Hypothalamus (tissue), 51 donors: ENCODE results near the gene METAP1D.
A peak's percentile ranks its signal among the peaks of the same experiment; 100 is the strongest.

Experiments used
- DNase-seq, 51 donors: peaks; one replicate each; lab custom pipeline; 2025; lab: John Stamatoyannopoulos, UW

The METAP1D gene

GRCh38 chr2:172079416-172079815 lies 79.7 kb downstream of the METAP1D start:
- DNase-seq, result no peak

- DNase-seq, result no peak
These were observed 80.3 kb downstream of the METAP1D start for GRCh38 chr2:172079838-172080640.

- no peak for DNase-seq
These were observed 81.0 kb downstream of the METAP1D start for GRCh38 chr2:172080641-172081220.

- DNase-seq, result no peak
These were observed 81.7 kb downstream of the METAP1D start for GRCh38 chr2:172081221-172082022.

- no peak for DNase-seq
These were observed 82.6 kb downstream of the METAP1D start for GRCh38 chr2:172082105-172082943.

GRCh38 chr2:172082944-172083627 lies 83.3 kb downstream of the METAP1D start:
- DNase-seq, result no peak

GRCh38 chr2:172083628-172084394 lies 84.1 kb downstream of the METAP1D start:
- DNase-seq, result no peak

GRCh38 chr2:172084395-172084644 lies 84.6 kb downstream of the METAP1D start:
- DNase-seq, result no peak

GRCh38 chr2:172084645-172085459 lies 85.1 kb downstream of the METAP1D start:
- peak in 32 of 51 donors; percentile 7 to 74 (median 46) for DNase-seq

- peak in 1 of 51 donors; percentile 25 for DNase-seq
These were observed 85.9 kb downstream of the METAP1D start, which contains the start of gene DLX1 for GRCh38 chr2:172085460-172086159. TSS of gene DLX1 (plus strand) at chr2:172085507. CDS start at chr2:172085678, 171 bp downstream.

- DNase-seq, result no peak
These were observed 86.8 kb downstream of the METAP1D start for GRCh38 chr2:172086241-172087206.

- no peak for DNase-seq
These were observed 87.5 kb downstream of the METAP1D start for GRCh38 chr2:172087207-172087779.

- DNase-seq, result no peak
These were observed 88.1 kb downstream of the METAP1D start for GRCh38 chr2:172087780-172088244.

GRCh38 chr2:172088245-172089004 lies 88.7 kb downstream of the METAP1D start:
- DNase-seq, result no peak

GRCh38 chr2:172089005-172089504 lies 89.3 kb downstream of the METAP1D start:
- no peak for DNase-seq
